Measurements from ENCODE around the gene RAB6B. TPM values are rescaled to one million over a fixed set of nuclear protein-coding genes. Genes with fewer than 3 reads are reported as not detected.

RAB6B gene
- 0.41 and 1.9 TPM in 2 replicates for total RNA-seq (2014; rRNA removed; shearing (Covaris generic))

GRCh38 chr3:133895208-133896001, at the start of gene RAB6B:
RAB6B (minus strand) TSS chr3:133895882; CDS start chr3:133895466, 416 bp downstream.

GRCh38 chr3:133805702-133806475, 89.8 kb downstream of the RAB6B start, which contains the start of gene SRPRB:
SRPRB (plus strand) TSS chr3:133805815; CDS start chr3:133805849, 34 bp downstream.

Other genes starting within 250 kb of the RAB6B start
- 54.4 and 59.9 TPM in 2 replicates for gene TOPBP1, start 233.9 kb downstream of the RAB6B start, total RNA-seq (2014; rRNA removed; shearing (Covaris generic))
- gene TF, start 149.5 kb downstream of the RAB6B start, total RNA-seq (2014; rRNA removed; shearing (Covaris generic)), result 0.74 and 1.1 TPM in 2 replicates
- gene SRPRB, start 90.1 kb downstream of the RAB6B start, total RNA-seq (2014; rRNA removed; shearing (Covaris generic)), result 49.3 and 69.8 TPM in 2 replicates
- gene SLCO2A1, start 134.0 kb upstream of the RAB6B start, total RNA-seq (2014; rRNA removed; shearing (Covaris generic)), result 0.03 and 0.08 TPM in 2 replicates

Measured in A375 (cell line).